ENCODE measurements around the gene KCNAB1.

KCNAB1 gene

DNA sequence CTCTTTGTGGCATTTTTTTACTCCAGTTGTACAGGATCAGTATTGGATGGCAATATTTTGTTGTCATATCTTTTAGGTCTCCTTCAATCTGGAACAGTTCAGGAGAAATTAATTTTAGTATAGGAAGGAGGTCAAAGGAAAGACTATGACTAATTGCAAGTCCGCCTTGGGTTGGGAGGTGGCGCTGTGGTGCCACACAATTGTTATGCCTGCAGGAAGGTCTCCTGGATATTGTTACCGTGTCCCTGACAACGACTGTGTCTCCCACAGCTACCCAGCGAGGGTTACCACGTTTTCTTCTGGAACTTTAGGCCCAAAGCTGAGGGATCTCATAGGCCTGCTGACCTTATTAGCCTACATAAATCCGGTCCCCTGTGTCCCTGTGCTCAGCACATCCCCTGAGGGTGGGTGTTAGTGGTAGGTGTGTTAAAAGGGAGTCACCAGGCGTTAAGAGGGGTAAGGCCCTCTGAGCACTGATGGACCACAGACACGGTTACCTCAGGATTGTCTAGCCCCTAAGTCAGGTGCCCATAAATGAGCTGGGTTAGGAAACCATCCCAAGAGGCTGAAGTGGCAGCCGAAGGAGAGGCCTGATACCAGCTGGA lies 31.5 kb downstream of the KCNAB1 start:
- Histone ChIP-seq H3K4me1 (peaks cover 3% of the 10 kb centered on the region), H3K9ac (no peak overlapping the region), H3K9me3 (ENCODE audit: control insufficient read depth, low read length) (no peaks in the 10 kb centered on the region), H3K79me2 (no peaks in the 10 kb centered on the region), H3K27me3 (ENCODE audit: control insufficient read depth, insufficient read depth, low read length) (no peaks in the 10 kb centered on the region), H3K27ac (no peak overlapping the region), H3K4me2 (ENCODE audit: low read length) (no peak overlapping the region), H2AFZ (no peak overlapping the region), H3K4me3 (ENCODE audit: low read depth, low read length) (no peak overlapping the region), H3K36me3 (ENCODE audit: control insufficient read depth, insufficient read depth, low read length) (no peaks in the 10 kb centered on the region)
- TF ChIP-seq, protein P1, sequence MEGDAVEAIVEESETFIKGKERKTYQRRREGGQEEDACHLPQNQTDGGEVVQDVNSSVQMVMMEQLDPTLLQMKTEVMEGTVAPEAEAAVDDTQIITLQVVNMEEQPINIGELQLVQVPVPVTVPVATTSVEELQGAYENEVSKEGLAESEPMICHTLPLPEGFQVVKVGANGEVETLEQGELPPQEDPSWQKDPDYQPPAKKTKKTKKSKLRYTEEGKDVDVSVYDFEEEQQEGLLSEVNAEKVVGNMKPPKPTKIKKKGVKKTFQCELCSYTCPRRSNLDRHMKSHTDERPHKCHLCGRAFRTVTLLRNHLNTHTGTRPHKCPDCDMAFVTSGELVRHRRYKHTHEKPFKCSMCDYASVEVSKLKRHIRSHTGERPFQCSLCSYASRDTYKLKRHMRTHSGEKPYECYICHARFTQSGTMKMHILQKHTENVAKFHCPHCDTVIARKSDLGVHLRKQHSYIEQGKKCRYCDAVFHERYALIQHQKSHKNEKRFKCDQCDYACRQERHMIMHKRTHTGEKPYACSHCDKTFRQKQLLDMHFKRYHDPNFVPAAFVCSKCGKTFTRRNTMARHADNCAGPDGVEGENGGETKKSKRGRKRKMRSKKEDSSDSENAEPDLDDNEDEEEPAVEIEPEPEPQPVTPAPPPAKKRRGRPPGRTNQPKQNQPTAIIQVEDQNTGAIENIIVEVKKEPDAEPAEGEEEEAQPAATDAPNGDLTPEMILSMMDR (IDR thresholded peaks at IDR 0.05) = peak; percentile 54

DNA sequence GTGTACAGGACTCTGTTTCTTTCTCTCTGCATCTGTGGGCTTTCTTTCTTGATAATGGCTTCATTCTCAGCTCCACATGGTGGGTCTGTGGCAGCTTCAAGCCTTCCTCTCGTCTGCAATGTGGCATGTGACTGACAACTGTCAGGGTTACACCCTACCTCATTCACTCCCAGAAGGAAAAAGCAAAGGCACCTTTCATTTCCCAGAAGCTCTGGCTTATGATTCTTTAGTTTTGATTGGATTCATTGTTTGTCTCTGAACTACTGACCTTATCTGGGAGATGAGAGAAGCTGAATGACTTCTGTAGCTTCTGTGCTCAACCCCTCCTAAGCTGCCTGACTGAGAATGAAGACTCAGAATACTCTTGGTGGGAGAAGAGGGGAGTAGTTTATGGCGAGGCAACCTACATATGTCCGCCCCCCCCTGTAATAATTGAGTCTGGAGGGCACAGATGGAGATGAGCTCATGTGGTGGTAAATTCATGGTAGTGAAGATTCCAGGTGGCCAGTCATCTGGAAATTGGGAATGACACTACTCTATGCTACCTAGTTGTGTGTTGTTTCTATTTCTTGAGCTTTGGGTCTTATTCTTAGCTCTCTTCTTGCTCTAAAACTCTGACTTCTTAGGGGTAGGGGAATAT lies 38.4 kb downstream of the KCNAB1 start:
- Histone ChIP-seq H2AFZ (no peak overlapping the region), H3K4me1 (no peaks in the 10 kb centered on the region), H3K4me3 (ENCODE audit: low read depth, low read length) (no peak overlapping the region), H3K36me3 (ENCODE audit: control insufficient read depth, insufficient read depth, low read length) (no peaks in the 10 kb centered on the region), H3K9me3 (ENCODE audit: control insufficient read depth, low read length) (no peaks in the 10 kb centered on the region), H3K27ac (no peak overlapping the region), H3K79me2 (no peaks in the 10 kb centered on the region), H3K4me2 (ENCODE audit: low read length) (no peak overlapping the region), H3K27me3 (ENCODE audit: control insufficient read depth, insufficient read depth, low read length) (no peaks in the 10 kb centered on the region), H3K9ac (no peak overlapping the region)
- TF ChIP-seq, protein P1 (IDR thresholded peaks at IDR 0.05) = no peak

DNA sequence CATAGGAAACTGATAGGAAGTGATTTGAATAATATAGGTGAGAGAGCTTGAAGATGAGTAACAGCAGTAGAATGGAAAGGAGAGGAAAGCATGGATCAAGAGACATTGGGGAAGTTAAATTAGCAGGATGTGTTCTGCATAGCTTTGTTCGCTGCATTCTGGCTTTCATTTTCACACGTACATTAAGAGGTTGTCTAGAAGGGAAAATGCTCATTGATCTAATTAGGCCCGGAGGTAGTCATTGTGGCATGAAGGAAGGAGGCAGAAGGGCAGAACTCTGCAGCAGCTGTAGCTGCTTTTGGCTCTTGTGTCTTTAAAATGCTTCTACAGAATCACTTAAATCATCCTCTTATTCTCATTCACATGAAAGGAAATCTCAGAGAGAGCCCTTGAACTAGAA lies 40.3 kb downstream of the KCNAB1 start:
- H3K27me3 ChIP-seq (ENCODE audit: control insufficient read depth, insufficient read depth, low read length) = no peaks in the 10 kb centered on the region
- H3K27ac ChIP-seq = no peak overlapping the region
- H3K4me3 ChIP-seq (ENCODE audit: low read depth, low read length) = no peak overlapping the region
- no peaks in the 10 kb centered on the region for H3K9me3 ChIP-seq (ENCODE audit: control insufficient read depth, low read length)
- TF ChIP-seq, protein P1 (IDR thresholded peaks at IDR 0.05) = no peak
- H3K4me1 ChIP-seq = no peaks in the 10 kb centered on the region
- H2AFZ ChIP-seq = no peak overlapping the region
- no peak overlapping the region for H3K9ac ChIP-seq
- no peaks in the 10 kb centered on the region for H3K79me2 ChIP-seq
- H3K36me3 ChIP-seq (ENCODE audit: control insufficient read depth, insufficient read depth, low read length) = no peaks in the 10 kb centered on the region
- no peak overlapping the region for H3K4me2 ChIP-seq (ENCODE audit: low read length)

DNA sequence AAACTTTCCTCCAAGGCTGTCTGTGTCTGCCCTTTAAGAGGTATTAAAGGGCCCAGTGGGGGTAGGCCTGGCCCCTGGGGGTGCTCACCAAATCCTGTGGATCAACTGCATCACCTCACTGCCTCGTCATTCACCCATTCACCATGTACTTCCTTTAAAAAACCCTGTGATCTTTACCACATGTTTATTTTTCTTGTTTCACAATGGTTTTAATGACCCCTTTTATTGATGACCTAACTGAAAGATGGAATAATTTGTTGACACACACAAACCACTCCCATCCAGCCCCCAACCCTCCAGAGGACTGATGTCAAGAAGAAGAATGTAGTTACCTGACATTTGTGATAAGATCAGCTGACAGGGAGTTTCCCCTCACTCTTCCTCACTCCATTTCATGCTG lies 40.8 kb downstream of the KCNAB1 start:
- H3K27ac ChIP-seq = no peak overlapping the region
- TF ChIP-seq, protein P1 (IDR thresholded peaks at IDR 0.05) = no peak

DNA sequence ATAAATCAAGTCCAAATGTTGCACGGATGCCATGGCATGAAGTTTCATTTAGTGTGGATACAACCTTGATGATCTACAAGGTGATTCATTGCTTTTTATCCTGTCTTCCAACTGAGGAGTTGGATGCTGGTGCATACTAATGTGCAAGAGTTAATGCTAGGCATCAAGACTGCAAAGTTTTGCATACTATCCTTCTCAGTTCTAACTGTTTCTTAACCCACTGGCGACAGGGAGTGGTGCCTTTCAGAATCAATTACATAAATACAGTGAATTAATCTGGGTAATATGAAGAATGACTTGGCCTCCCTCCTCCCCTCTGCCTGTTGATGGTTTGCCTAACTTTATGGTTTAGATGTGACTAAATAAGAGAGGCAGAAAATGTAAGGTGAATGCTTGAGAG lies 43.5 kb downstream of the KCNAB1 start:
- Histone ChIP-seq H3K4me1 (no peaks in the 10 kb centered on the region), H3K4me3 (ENCODE audit: low read depth, low read length) (no peak overlapping the region), H2AFZ (no peak overlapping the region), H3K79me2 (no peaks in the 10 kb centered on the region), H3K36me3 (ENCODE audit: control insufficient read depth, insufficient read depth, low read length) (no peaks in the 10 kb centered on the region), H3K4me2 (ENCODE audit: low read length) (no peak overlapping the region), H3K27me3 (ENCODE audit: control insufficient read depth, insufficient read depth, low read length) (no peaks in the 10 kb centered on the region), H3K27ac (no peak overlapping the region), H3K9ac (no peak overlapping the region), H3K9me3 (ENCODE audit: control insufficient read depth, low read length) (no peaks in the 10 kb centered on the region)
- TF ChIP-seq, protein P1 (IDR thresholded peaks at IDR 0.05) = no peak

More for the DNA sequence above, 40.8 kb downstream of the KCNAB1 start:
- no peak overlapping the region for H3K9ac ChIP-seq
- H3K4me2 ChIP-seq (ENCODE audit: low read length) = no peak overlapping the region
- no peaks in the 10 kb centered on the region for H3K9me3 ChIP-seq (ENCODE audit: control insufficient read depth, low read length)
- no peak overlapping the region for H2AFZ ChIP-seq
- no peak overlapping the region for H3K4me3 ChIP-seq (ENCODE audit: low read depth, low read length)
- no peaks in the 10 kb centered on the region for H3K27me3 ChIP-seq (ENCODE audit: control insufficient read depth, insufficient read depth, low read length)
- no peaks in the 10 kb centered on the region for H3K36me3 ChIP-seq (ENCODE audit: control insufficient read depth, insufficient read depth, low read length)
- H3K4me1 ChIP-seq = no peaks in the 10 kb centered on the region
- H3K79me2 ChIP-seq = no peaks in the 10 kb centered on the region
